Keratinocyte (primary cell): ENCODE results near the gene LAMA2.

ENCODE experiments used
- EZH2 ChIP-seq: IDR thresholded peaks from one replicate; pipeline ENCODE4 v1.6.1; 2012; ENCODE audit warnings: inconsistent platforms, mild to moderate bottlenecking, low read length, moderate library complexity
- TF ChIP-seq, protein P1 (sequence below), 3 experiments: IDR thresholded peaks in 1 of 3; conservative IDR thresholded peaks in 1 of 3; optimal IDR thresholded peaks in 1 of 3; 2 replicates in 2 of 3; 3 replicates in 1 of 3; pipeline versions ENCODE3 to v1.5.1; 2011; ENCODE audit warnings: low read length in 3 of 3, mild to moderate bottlenecking in 3 of 3, moderate library complexity in 2 of 3, control low read depth in 1 of 3, inconsistent platforms in 1 of 3; ENCODE audit not compliant: insufficient read depth in 2 of 3; ENCODE audit errors: extremely low read depth in 1 of 3

DNA sequence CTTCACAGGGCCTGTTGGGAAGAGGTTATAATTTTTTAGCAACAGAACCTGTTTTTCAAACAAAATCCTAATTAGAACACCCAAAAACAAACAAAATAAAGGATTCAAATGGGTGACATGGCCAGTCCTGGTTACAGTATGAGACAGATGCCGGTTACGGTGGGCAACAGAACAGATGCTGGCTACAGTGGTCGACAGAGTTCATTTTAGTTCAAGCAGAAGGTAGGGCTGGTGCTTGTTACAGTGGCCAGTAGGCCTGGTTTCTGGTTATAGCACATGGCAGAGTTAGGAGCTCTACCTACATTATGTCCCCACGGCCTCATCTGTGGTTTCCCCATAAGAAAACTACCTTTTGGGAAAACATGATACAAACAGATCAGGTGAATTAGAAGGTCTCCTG, 327.7 kb downstream of the LAMA2 start:
- no peak for TF ChIP-seq EZH2
- TF ChIP-seq, protein P1, sequence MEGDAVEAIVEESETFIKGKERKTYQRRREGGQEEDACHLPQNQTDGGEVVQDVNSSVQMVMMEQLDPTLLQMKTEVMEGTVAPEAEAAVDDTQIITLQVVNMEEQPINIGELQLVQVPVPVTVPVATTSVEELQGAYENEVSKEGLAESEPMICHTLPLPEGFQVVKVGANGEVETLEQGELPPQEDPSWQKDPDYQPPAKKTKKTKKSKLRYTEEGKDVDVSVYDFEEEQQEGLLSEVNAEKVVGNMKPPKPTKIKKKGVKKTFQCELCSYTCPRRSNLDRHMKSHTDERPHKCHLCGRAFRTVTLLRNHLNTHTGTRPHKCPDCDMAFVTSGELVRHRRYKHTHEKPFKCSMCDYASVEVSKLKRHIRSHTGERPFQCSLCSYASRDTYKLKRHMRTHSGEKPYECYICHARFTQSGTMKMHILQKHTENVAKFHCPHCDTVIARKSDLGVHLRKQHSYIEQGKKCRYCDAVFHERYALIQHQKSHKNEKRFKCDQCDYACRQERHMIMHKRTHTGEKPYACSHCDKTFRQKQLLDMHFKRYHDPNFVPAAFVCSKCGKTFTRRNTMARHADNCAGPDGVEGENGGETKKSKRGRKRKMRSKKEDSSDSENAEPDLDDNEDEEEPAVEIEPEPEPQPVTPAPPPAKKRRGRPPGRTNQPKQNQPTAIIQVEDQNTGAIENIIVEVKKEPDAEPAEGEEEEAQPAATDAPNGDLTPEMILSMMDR (optimal IDR thresholded peaks at IDR 0.05 in 1 of 3, IDR thresholded peaks at IDR 0.05 in 1 of 3, conservative IDR thresholded peaks at IDR 0.05 in 1 of 3; ENCODE audit: extremely low read depth in 1 of 3, insufficient read depth in 2 of 3, low read length in 3 of 3) = no peak
